ENCODE data around the gene CNTNAP2. TPM values are rescaled to one million over a fixed set of nuclear protein-coding genes. Genes with fewer than 3 reads are reported as not detected.

The CNTNAP2 gene
- total and polyA plus RNA-seq, 12 donors = 0.07 to 0.77 (median 0.24) TPM

GRCh38 chr7:146956853-146957252, 840.3 kb downstream of the CNTNAP2 start:
- no peaks in the 10 kb centered on the region for H3K27me3 ChIP-seq
- WGBS, 2 donors = 28 to 50% methylated on average over 3 of the region's 3 CpGs
- H3K4me3 ChIP-seq = no peak overlapping the region
- no peaks in the 10 kb centered on the region for H3K36me3 ChIP-seq
- intact Hi-C loops (cut with DNase I) = no loop called here
- peaks cover 0 to 2% (median 0%) of the 10 kb centered on the region in 11 donors for H3K9me3 ChIP-seq
- H3K4me1 ChIP-seq = peaks cover 0 to 6% (median 0%) of the 10 kb centered on the region in 9 donors
- no peak for TF ChIP-seq CTCF (IDR thresholded peaks at IDR 0.05)
- no peak overlapping the region for H3K27ac ChIP-seq
- DNase-seq (no peak), ATAC-seq (no peak)

- intact Hi-C loops (cut with DNase I) = no loop called here
- TF ChIP-seq CTCF (IDR thresholded peaks at IDR 0.05) = peak in 3 of 9 donors; percentile 14 to 37 (median 20)
- Histone ChIP-seq H3K4me3 (no peak overlapping the region), H3K4me1 (peaks cover 0 to 7% (median 0%) of the 10 kb centered on the region in 9 donors), H3K27ac (peak overlapping the region in 4 of 10 donors; percentile 46 to 78 (median 58)), H3K9me3 (no peaks in the 10 kb centered on the region), H3K36me3 (no peaks in the 10 kb centered on the region), H3K27me3 (no peaks in the 10 kb centered on the region)
- no peak for DNase-seq
- ATAC-seq = peak in 3 of 8 donors; percentile 63 to 66 (median 63)
- WGBS, 2 donors = 65 to 69% methylated on average over 5 of the region's 5 CpGs
These were observed 844.3 kb downstream of the CNTNAP2 start for GRCh38 chr7:146960773-146961391.

GRCh38 chr7:146961617-146962016, 845.0 kb downstream of the CNTNAP2 start:
- Histone ChIP-seq H3K27me3 (no peaks in the 10 kb centered on the region), H3K9me3 (no peaks in the 10 kb centered on the region), H3K4me3 (no peak overlapping the region), H3K27ac (peak overlapping the region in 4 of 10 donors; percentile 46 to 78 (median 58)), H3K4me1 (peaks cover 0 to 7% (median 0%) of the 10 kb centered on the region in 9 donors), H3K36me3 (no peaks in the 10 kb centered on the region)
- ATAC-seq (peak; percentile 64 to 98 (median 90)), DNase-seq (peak in 1 of 2 donors; percentile 35)
- WGBS, 2 donors = 21 to 29% methylated on average over 4 of the region's 4 CpGs
- intact Hi-C loops (cut with DNase I) = no loop called here
- no peak for TF ChIP-seq CTCF (IDR thresholded peaks at IDR 0.05)

- intact Hi-C loops (cut with DNase I) = no loop called here
- DNase-seq = no peak
- Histone ChIP-seq H3K27ac (no peak overlapping the region), H3K4me3 (no peak overlapping the region), H3K4me1 (peaks cover 0 to 6% (median 0%) of the 10 kb centered on the region in 9 donors), H3K9me3 (peaks cover 0 to 14% (median 0%) of the 10 kb centered on the region in 11 donors), H3K36me3 (no peaks in the 10 kb centered on the region), H3K27me3 (no peaks in the 10 kb centered on the region)
- ATAC-seq = no peak
- 91 to 97% methylated on average over 3 of the region's 3 CpGs for WGBS, 2 donors
- no peak for TF ChIP-seq CTCF (IDR thresholded peaks at IDR 0.05)
These were observed 849.7 kb downstream of the CNTNAP2 start for GRCh38 chr7:146966274-146966673.

Measured in heart right ventricle (tissue), 16 donors.